ENCODE data around the gene CST1. TPM values are rescaled to one million over a fixed set of nuclear protein-coding genes. Genes with fewer than 3 reads are reported as not detected.
"Not testable (repeated sequence)": the region's sequence is repeated elsewhere in the genome, so short reads cannot be mapped to it uniquely, and the experiment has no call there.

Gene CST1
- total and polyA plus RNA-seq, 4 donors: not detected

GRCh38 chr20:23727016-23727415 is 23.7 kb downstream of the CST1 start:
- Histone ChIP-seq H3K27ac (ENCODE audit: low read depth in 1 of 2, low read length in 1 of 2) (no peak overlapping the region), H3K4me1 (ENCODE audit: control insufficient read depth in 5 of 5, insufficient read depth in 5 of 5, low read length in 5 of 5) (peaks cover 0 to 2% (median 0%) of the 10 kb centered on the region in 5 donors), H3K9ac (ENCODE audit: insufficient read depth in 1 of 2, low read length in 2 of 2) (no peak overlapping the region), H3K4me3 (no peak overlapping the region), H3K36me3 (ENCODE audit: control insufficient read depth in 4 of 4, insufficient read depth in 4 of 4, low read length in 4 of 4) (no peaks in the 10 kb centered on the region), H3K27me3 (ENCODE audit: control insufficient read depth in 3 of 3, insufficient read depth in 3 of 3, low read length in 2 of 3) (no peaks in the 10 kb centered on the region), H3K9me3 (ENCODE audit: control insufficient read depth in 4 of 4, insufficient read depth in 3 of 4, low read length in 3 of 4) (no peaks in the 10 kb centered on the region)
- no peak for TF ChIP-seq CTCF (IDR thresholded peaks at IDR 0.05; ENCODE audit: control extremely low read depth, extremely low read depth)
- no peak for DNase-seq
- WGBS, 2 donors: 67 to 75% methylated on average over 3 of the region's 3 CpGs
- no peak for ATAC-seq (ENCODE audit: insufficient read depth, low FRiP score)

GRCh38 chr20:23725102-23725501 is 25.6 kb downstream of the CST1 start:
- WGBS, 2 donors: 93 to 97% methylated on average over 3 of the region's 3 CpGs
- no peak overlapping the region for H3K4me3 ChIP-seq
- no peak overlapping the region for H3K9ac ChIP-seq (ENCODE audit: insufficient read depth in 1 of 2, low read length in 2 of 2)
- no peak for TF ChIP-seq CTCF (IDR thresholded peaks at IDR 0.05; ENCODE audit: control extremely low read depth, extremely low read depth)
- no peak overlapping the region for H3K27ac ChIP-seq (ENCODE audit: low read depth in 1 of 2, low read length in 1 of 2)
- H3K4me1 ChIP-seq (ENCODE audit: control insufficient read depth in 5 of 5, insufficient read depth in 5 of 5, low read length in 5 of 5): peaks cover 0 to 2% (median 0%) of the 10 kb centered on the region in 5 donors
- no peaks in the 10 kb centered on the region for H3K36me3 ChIP-seq (ENCODE audit: control insufficient read depth in 4 of 4, insufficient read depth in 4 of 4, low read length in 4 of 4)
- no peaks in the 10 kb centered on the region for H3K9me3 ChIP-seq (ENCODE audit: control insufficient read depth in 4 of 4, insufficient read depth in 3 of 4, low read length in 3 of 4)
- DNase-seq: no peak
- no peak for ATAC-seq (ENCODE audit: insufficient read depth, low FRiP score)
- no peaks in the 10 kb centered on the region for H3K27me3 ChIP-seq (ENCODE audit: control insufficient read depth in 3 of 3, insufficient read depth in 3 of 3, low read length in 2 of 3)

- H3K36me3 ChIP-seq (ENCODE audit: control insufficient read depth in 4 of 4, insufficient read depth in 4 of 4, low read length in 4 of 4); ATAC-seq (ENCODE audit: insufficient read depth, low FRiP score); H3K27me3 ChIP-seq (ENCODE audit: control insufficient read depth in 3 of 3, insufficient read depth in 3 of 3, low read length in 2 of 3); H3K27ac ChIP-seq (ENCODE audit: low read depth in 1 of 2, low read length in 1 of 2); H3K9ac ChIP-seq (ENCODE audit: insufficient read depth in 1 of 2, low read length in 2 of 2); H3K9me3 ChIP-seq (ENCODE audit: control insufficient read depth in 4 of 4, insufficient read depth in 3 of 4, low read length in 3 of 4); H3K4me1 ChIP-seq (ENCODE audit: control insufficient read depth in 5 of 5, insufficient read depth in 5 of 5, low read length in 5 of 5); H3K4me3 ChIP-seq: not testable (repeated sequence)
- DNase-seq: peak in 1 of 3 donors; percentile 3
- 53 to 55% methylated on average over 2 of the region's 2 CpGs for WGBS, 2 donors
Measured at GRCh38 chr20:23723659-23724307, 27.0 kb downstream of the CST1 start.

DNA sequence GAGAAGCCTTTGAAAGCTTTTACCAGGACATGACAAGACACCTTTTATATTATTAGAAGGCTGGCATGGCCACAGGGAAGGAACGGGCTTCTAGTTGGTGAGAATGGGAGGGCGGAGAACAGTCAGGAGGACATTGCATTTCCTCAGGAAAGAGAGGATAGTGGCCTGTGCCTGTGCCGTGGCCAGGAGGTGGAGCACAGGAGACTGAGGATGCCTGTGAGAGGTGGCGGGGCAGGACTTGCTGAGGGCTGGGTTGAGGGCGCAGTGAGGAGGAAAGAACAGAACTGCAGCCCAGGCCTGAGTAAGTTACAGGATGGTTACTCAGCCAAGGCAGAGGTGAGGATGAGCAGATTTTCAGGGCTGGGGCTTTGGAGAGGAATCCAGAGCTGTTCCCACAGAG is 27.9 kb downstream of the CST1 start:
- H3K9me3 ChIP-seq (ENCODE audit: control insufficient read depth in 4 of 4, insufficient read depth in 3 of 4, low read length in 3 of 4); ATAC-seq (ENCODE audit: insufficient read depth, low FRiP score); DNase-seq; H3K27me3 ChIP-seq (ENCODE audit: control insufficient read depth in 3 of 3, insufficient read depth in 3 of 3, low read length in 2 of 3); H3K4me1 ChIP-seq (ENCODE audit: control insufficient read depth in 5 of 5, insufficient read depth in 5 of 5, low read length in 5 of 5); H3K27ac ChIP-seq (ENCODE audit: low read depth in 1 of 2, low read length in 1 of 2); H3K9ac ChIP-seq (ENCODE audit: insufficient read depth in 1 of 2, low read length in 2 of 2); H3K4me3 ChIP-seq; H3K36me3 ChIP-seq (ENCODE audit: control insufficient read depth in 4 of 4, insufficient read depth in 4 of 4, low read length in 4 of 4): not testable (repeated sequence)
- 66 to 79% methylated on average over 5 of the region's 5 CpGs for WGBS, 2 donors

Measured in lung (tissue), 12 donors.